ENCODE measurements around the gene PLOD1. TPM values are rescaled to one million over a fixed set of nuclear protein-coding genes. Genes with fewer than 3 reads are reported as not detected.

Gene PLOD1
- total and polyA plus RNA-seq, 4 donors = 48.0 to 82.9 (median 63.9) TPM

GRCh38 chr1:11885916-11886315, 48.6 kb upstream of the PLOD1 start (continued):
- TF ChIP-seq SP1 (IDR thresholded peaks at IDR 0.05) (no peak), FOXA2 (IDR thresholded peaks at IDR 0.05) (no peak), JUND (IDR thresholded peaks at IDR 0.05) (no peak), RXRA (IDR thresholded peaks at IDR 0.05) (no peak), MAX (IDR thresholded peaks at IDR 0.05) (no peak), FOXA1 (IDR thresholded peaks at IDR 0.05) (no peak), EGR1 (IDR thresholded peaks at IDR 0.05; ENCODE audit: low read depth in 2 of 2) (no peak)

- DNase-seq (ENCODE audit: low spot score) = no peak
- Histone ChIP-seq H3K4me3 (ENCODE audit: low read depth in 1 of 3, low read length in 3 of 3) (no peak overlapping the region), H3K36me3 (ENCODE audit: control insufficient read depth in 4 of 4, insufficient read depth in 3 of 4, low read depth in 1 of 4, low read length in 3 of 4) (no peaks in the 10 kb centered on the region), H3K27ac (ENCODE audit: low read depth in 1 of 2, low read length in 2 of 2) (no peak overlapping the region), H3K27me3 (ENCODE audit: control insufficient read depth in 4 of 4, insufficient read depth in 4 of 4, low read length in 3 of 4) (no peaks in the 10 kb centered on the region), H3K9ac (ENCODE audit: low read depth in 1 of 2, low read length in 2 of 2) (no peak overlapping the region), H3K9me3 (ENCODE audit: control insufficient read depth in 4 of 4, low read length in 3 of 4) (no peaks in the 10 kb centered on the region), H3K4me1 (ENCODE audit: control insufficient read depth in 4 of 4, insufficient read depth in 4 of 4, low read length in 3 of 4) (no peaks in the 10 kb centered on the region)
- TF ChIP-seq FOXA2 (IDR thresholded peaks at IDR 0.05) (no peak), HNF4G (IDR thresholded peaks at IDR 0.05) (no peak), ATF3 (IDR thresholded peaks at IDR 0.05) (no peak), RAD21 (IDR thresholded peaks at IDR 0.05) (no peak), NR2F2 (IDR thresholded peaks at IDR 0.05) (no peak), REST (IDR thresholded peaks at IDR 0.05) (no peak), FOXA1 (IDR thresholded peaks at IDR 0.05) (no peak), YY1 (IDR thresholded peaks at IDR 0.05) (no peak), GABPA (IDR thresholded peaks at IDR 0.05 in 1 of 2, conservative IDR thresholded peaks at IDR 0.05 in 1 of 2) (no peak), SP1 (IDR thresholded peaks at IDR 0.05) (no peak), RXRA (IDR thresholded peaks at IDR 0.05) (no peak), JUND (IDR thresholded peaks at IDR 0.05) (no peak), TAF1 (conservative IDR thresholded peaks at IDR 0.05) (no peak), EGR1 (IDR thresholded peaks at IDR 0.05; ENCODE audit: low read depth in 2 of 2) (no peak)
- WGBS = 94% methylated on average over 19 of the region's 19 CpGs
Measured at GRCh38 chr1:11886986-11887665, 47.4 kb upstream of the PLOD1 start.

- no peak for DNase-seq (ENCODE audit: low spot score)
- Histone ChIP-seq H3K4me3 (ENCODE audit: low read depth in 1 of 3, low read length in 3 of 3) (no peak overlapping the region), H3K9ac (ENCODE audit: low read depth in 1 of 2, low read length in 2 of 2) (no peak overlapping the region), H3K27me3 (ENCODE audit: control insufficient read depth in 4 of 4, insufficient read depth in 4 of 4, low read length in 3 of 4) (no peaks in the 10 kb centered on the region), H3K9me3 (ENCODE audit: control insufficient read depth in 4 of 4, low read length in 3 of 4) (no peaks in the 10 kb centered on the region), H3K27ac (ENCODE audit: low read depth in 1 of 2, low read length in 2 of 2) (no peak overlapping the region), H3K4me1 (ENCODE audit: control insufficient read depth in 4 of 4, insufficient read depth in 4 of 4, low read length in 3 of 4) (no peaks in the 10 kb centered on the region), H3K36me3 (ENCODE audit: control insufficient read depth in 4 of 4, insufficient read depth in 3 of 4, low read depth in 1 of 4, low read length in 3 of 4) (no peaks in the 10 kb centered on the region)
- 91% methylated on average over 7 of the region's 7 CpGs for WGBS
- TF ChIP-seq EGR1 (IDR thresholded peaks at IDR 0.05; ENCODE audit: low read depth in 2 of 2) = no peak
- TF ChIP-seq GABPA (IDR thresholded peaks at IDR 0.05 in 1 of 2, conservative IDR thresholded peaks at IDR 0.05 in 1 of 2) = no peak
- no peak for TF ChIP-seq YY1 (IDR thresholded peaks at IDR 0.05)
- TF ChIP-seq SP1 (IDR thresholded peaks at IDR 0.05) = no peak
- no peak for TF ChIP-seq ZBTB33 (IDR thresholded peaks at IDR 0.05)
- no peak for TF ChIP-seq ATF3 (IDR thresholded peaks at IDR 0.05)
- no peak for TF ChIP-seq REST (IDR thresholded peaks at IDR 0.05)
- no peak for TF ChIP-seq CTCF (IDR thresholded peaks at IDR 0.05; ENCODE audit: low read depth, low read length, missing input control)
- no peak for TF ChIP-seq HNF4A (conservative IDR thresholded peaks at IDR 0.05)
- no peak for TF ChIP-seq FOXA1 (IDR thresholded peaks at IDR 0.05)
Measured at GRCh38 chr1:11887666-11888007, 46.9 kb upstream of the PLOD1 start.
